COLO829 (cell line): Measurements from ENCODE around the gene CRELD2.
"Not testable (repeated sequence)": the region's sequence is repeated elsewhere in the genome, so short reads cannot be mapped to it uniquely, and the experiment has no call there.

ENCODE experiments used
- DNase-seq: peaks from one replicate; pipeline ENCODE4 v3.0.0; 2012; ENCODE audit warnings: low spot score

The CRELD2 gene

GRCh38 chr22:49930596-49931412 lies 12.4 kb downstream of the CRELD2 start:
- DNase-seq, result peak; percentile 59

GRCh38 chr22:49933236-49934159 lies 15.1 kb downstream of the CRELD2 start:
- DNase-seq, result no peak

DNA sequence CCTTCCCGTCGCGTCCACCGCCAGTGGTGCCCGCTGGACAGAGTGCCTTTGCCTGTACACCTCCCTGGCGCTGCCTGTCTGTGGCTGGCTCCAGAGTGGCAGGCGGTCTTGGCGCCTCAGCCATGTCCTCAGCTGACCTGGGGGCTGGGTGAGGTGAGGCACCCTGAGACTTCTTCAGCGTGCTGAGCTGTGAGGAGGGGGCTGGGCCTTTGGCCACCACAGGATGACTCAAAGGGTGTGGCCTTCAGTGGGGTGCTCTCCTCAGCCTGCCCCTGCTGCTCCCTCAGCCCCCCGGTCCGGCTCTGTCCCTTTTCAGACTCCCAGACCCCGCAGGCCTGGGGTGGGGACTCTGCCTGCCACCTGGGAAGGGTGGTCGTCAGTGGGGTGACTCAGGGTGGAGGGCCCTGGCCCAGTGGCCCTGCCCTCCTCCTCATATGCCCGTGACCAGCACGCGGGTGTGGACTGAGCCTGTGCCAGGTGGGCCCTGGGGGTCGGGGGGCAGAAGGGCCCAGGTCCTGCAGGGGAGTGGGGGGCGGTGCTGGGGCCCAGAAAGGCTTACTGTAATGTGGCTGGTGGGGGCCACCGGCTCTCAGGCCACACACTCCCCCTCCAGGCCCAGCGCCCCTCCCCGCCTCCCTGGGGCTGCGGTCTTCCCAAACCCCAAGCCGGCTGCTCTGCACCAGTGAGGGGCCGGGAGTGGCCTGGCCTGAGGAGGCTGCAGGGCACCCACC lies 15.9 kb downstream of the CRELD2 start:
- no peak for DNase-seq

DNA sequence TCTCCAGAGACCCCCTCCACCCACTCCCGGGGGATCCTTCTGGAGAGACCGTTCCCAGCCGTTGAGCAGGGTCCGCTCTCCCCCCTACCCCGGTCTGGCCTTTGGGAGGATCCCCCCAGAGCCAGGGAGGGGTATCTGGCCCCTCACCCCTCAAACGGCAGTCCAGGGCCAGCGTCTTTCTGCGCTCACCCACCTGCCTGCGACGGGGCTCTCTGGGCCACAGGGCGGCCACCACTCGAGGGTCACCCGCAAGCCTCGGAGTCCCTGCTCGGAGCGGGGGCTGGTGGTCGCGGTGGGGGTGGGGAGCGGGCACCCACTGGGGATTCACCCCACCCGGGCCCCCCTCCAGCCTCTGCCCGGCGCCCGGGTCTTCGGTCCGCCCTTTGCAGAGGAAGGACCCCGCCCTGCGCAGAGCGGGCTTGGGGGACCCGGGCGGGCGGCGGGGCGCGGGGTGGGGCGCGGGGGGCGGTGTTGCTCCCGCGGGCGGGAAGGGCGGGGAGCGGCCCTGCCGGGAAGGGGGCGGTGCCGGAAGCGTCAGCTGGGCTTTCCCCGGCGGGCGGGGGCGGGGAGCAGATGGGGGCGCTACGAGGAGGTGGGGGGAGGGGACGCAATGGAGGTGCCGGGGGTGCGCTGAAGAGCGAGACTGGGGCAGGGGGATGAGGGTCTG lies 16.6 kb downstream of the CRELD2 start:
- no peak for DNase-seq

DNA sequence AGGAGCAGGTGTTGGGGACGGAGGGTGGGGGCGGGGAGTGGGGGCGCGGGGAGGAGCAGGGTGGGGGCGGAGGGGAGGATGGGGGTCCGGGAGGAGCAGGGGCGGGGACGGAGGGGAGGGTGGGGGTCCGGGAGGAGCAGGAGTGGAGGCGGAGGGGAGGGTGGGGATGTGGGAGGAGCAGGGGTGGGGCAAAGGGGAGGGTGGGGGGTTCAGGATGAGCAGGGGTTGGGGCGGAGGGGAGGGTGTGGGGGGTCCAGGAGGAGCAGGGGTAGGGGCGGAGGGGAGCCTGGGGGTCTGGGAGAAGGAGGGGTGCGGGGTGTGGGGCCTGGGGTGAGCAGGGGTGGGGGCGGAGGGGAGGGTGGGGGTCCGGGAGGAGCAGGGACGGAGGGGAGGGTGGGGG lies 17.1 kb downstream of the CRELD2 start:
- no peak for DNase-seq

- peak; percentile 56 for DNase-seq
Measured at GRCh38 chr22:49936018-49936972, 17.9 kb downstream of the CRELD2 start.

DNA sequence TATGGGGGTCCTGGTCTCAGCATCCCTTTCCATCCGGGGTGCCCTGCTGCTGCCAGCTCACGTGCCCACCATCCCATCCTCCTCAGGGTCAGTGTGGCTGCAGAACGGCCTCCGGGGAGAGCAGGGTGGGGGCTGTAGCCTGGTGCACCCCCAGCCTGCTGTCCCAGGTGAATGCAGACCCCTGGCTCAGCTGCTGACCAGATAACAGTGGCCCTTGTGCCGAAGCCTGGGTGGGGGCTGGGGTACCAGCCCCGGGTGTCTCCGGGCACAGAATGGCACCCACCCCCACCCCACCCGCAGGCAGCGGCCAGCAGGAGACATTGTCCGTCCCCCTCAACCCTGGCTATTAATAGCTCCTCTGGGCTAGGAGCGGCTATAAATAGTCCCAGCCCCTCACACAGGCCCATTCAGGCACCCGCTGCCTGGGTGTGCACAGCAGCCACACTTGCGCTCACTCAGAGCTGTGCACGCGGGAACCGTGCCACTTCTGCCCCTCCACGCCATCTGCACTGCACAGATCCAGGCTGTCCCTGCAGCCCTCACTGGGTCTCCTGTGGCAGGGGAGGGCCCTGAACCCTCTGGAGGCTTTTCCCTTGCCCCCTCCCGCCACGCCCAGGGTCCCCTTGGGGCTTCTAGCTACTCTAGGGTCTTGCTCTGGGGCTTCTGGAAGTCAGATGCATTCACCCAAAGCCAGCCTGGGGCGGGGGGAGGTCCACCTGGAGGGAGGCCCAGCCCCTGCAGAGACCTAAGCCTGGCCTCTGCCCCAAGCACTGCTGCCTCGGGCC lies 18.7 kb downstream of the CRELD2 start:
- DNase-seq, result peak; percentile 44

- peak; percentile 81 for DNase-seq
Measured at GRCh38 chr22:49937758-49938564, 19.5 kb downstream of the CRELD2 start.

- DNase-seq, result no peak
Measured at GRCh38 chr22:49938565-49939136, 20.2 kb downstream of the CRELD2 start.

DNA sequence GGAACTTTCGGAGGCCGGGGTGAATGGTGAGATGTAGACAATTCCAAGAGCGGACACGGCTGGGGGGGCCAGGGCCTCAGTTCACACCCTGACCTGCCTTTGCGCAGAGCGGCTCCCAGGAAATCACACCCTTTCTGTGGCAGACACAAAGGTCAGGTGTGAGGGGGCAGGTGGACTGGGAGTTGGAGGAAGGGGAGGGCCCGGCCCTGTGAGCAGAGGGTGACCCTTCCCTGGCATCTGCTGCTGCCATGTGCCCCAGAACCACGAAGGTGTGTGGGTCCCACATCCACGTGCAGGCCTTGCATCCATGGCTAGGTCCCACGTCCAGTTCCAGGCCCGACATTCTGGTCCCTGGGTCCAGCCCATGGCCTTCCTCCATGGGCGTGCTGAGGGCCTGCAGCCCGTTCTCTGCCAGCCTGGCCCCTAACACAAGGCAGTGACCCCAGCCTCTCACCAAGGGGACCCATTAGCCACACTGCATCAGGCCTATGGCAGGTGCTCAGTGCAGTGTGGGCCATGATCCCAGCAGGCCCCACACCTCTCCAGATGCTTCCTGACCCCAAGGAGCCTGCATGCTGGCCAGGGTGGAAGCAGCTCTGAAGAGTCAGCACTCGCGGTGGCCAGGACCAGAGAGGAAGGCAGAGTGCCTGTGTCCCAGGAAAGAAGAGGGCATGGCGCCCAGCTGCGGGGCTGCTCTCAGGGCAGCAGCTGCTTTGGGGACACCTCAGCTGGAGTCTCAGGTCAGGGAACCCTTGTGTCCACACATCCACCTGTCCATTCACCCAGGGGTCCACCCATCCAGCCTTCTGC lies 23.3 kb downstream of the CRELD2 start:
- no peak for DNase-seq

DNA sequence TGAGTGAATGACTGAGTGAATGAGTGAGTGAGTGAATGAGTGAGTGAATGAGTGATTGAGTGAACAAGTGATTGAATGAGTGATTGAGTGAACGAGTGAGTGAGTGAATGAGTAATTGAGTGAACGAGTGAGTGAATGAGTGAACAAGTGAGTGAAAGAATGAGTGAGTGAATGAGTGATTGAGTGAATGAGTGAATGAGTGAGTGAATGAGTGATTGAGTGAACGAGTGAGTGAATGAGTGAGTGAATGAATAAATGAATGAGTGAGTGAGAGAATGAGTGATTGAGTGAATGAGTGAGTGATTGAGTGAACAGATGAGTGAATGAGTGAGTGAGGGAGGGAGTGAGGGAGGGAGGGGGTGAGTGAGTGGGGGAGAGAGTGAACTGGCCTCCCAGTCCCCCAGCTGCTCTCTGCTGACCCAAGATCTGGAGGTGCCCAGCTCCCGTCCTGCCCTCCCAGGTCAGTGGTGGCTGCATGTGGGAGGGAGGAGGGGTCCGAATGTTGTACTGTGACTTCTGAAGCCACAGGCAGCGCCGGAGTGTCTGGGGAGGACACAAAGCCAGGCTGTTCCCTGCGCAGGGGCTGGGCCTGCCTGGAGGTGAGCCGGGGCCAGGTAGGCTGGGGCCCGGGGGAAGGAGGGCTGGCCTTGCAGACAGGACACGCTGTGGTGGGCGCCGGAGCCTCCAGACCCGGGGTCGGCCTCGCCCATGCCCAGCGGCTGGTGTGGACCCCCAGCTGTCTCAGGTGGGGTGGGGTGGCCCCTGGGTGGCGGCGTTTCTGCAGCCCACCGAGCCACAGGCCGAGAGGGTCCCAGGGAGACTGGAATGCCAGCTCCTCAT lies 24.4 kb downstream of the CRELD2 start:
- no peak for DNase-seq

- DNase-seq, result no peak
Measured at GRCh38 chr22:49943405-49943765, 25.0 kb downstream of the CRELD2 start.

GRCh38 chr22:49943771-49944398 lies 25.5 kb downstream of the CRELD2 start:
- no peak for DNase-seq

DNA sequence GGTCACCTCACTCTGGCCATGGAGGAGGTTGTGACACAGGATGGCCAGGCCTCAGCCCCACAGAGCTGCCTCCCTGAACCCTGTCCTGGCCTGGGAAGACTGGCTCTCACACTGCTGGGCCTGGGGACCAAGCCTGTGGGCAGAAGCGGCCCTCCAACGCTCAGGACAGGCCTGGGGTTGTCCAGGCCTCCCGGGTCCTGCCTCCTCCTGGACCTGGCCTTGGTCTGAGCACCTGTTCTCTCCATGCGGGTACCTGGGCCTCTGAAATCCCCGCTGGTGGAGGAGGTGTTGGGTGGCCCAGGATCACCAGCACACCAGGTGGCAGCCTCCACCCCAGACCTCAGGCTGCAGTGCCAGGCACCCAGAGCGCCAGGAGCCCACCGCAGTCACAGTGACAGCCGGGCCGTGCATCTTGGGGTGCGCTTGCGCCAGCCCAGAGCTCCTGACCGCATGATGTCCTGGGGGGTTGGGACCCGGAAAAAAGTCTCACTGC lies 26.0 kb downstream of the CRELD2 start:
- DNase-seq, result no peak

DNA sequence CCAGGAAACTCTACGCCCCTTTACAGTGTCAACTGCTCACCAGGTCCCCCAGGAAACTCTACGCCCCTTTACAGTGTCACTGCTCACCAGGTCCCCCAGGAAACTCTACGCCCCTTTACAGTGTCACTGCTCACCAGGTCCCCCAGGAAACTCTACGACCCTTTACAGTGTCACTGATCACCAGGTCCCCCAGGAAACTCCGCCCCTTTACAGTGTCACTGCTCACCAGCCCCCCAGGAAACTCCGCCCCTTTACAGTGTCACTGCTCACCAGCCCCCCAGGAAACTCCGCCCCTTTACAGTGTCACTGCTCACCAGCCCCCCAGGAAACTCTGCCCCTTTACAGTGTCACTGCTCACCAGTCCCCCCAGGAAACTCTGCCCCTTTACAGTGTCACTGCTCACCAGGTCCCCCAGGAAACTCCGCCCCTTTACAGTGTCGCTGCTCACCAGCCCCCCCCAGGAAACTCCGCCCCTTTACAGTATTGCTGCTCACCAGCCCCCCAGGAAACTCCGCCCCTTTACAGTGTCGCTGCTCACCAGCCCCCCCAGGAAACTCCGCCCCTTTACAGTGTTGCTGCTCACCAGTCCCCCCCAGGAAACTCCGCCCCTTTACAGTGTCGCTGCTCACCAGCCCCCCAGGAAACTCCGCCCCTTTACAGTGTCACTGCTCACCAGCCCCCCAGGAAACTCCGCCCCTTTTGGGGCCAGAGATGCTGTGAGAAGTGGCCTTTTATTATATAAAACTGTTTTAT lies 26.8 kb downstream of the CRELD2 start:
- not testable (repeated sequence) for DNase-seq
